ENCODE results near the gene GNPTG. TPM values are rescaled to one million over a fixed set of nuclear protein-coding genes. Genes with fewer than 3 reads are reported as not detected.

GNPTG gene
- total and polyA plus RNA-seq, 2 of the 13 experiments (the other 11 are each of a cell fraction or from before 2014, with no cell fraction given): 22.7 to 71.1 TPM

DNA sequence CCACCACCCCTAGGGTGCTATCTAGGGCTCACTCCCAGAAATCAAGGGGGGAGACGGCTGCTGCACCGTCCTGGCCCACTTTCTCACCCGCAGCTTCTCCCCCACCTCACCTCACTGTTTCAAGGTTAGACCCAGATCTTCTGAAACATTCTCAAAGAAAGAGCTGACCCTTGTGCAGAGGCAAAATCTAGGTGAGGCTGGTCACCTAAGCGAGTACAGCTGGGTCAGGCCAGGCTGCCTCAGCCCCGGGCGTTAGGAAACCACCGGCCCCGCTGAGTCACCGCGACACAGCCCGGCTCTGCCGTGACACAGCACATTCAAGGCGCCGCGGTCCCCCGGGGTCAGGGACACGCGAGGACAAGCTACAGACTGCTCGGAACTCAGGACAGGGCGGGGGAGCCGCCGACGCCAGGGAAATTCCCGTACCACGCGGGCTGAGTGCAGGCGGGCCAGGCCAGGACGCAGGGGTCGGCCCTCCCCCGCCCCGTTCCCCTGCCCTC is 27.1 kb downstream of the GNPTG start (continued):
- TF ChIP-seq, protein P1, sequence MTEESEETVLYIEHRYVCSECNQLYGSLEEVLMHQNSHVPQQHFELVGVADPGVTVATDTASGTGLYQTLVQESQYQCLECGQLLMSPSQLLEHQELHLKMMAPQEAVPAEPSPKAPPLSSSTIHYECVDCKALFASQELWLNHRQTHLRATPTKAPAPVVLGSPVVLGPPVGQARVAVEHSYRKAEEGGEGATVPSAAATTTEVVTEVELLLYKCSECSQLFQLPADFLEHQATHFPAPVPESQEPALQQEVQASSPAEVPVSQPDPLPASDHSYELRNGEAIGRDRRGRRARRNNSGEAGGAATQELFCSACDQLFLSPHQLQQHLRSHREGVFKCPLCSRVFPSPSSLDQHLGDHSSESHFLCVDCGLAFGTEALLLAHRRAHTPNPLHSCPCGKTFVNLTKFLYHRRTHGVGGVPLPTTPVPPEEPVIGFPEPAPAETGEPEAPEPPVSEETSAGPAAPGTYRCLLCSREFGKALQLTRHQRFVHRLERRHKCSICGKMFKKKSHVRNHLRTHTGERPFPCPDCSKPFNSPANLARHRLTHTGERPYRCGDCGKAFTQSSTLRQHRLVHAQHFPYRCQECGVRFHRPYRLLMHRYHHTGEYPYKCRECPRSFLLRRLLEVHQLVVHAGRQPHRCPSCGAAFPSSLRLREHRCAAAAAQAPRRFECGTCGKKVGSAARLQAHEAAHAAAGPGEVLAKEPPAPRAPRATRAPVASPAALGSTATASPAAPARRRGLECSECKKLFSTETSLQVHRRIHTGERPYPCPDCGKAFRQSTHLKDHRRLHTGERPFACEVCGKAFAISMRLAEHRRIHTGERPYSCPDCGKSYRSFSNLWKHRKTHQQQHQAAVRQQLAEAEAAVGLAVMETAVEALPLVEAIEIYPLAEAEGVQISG (CRISPR knock-in tag; IDR thresholded peaks at IDR 0.05): peak; percentile 49
- TF ChIP-seq MED13 (CRISPR knock-in tag; IDR thresholded peaks at IDR 0.05): no peak
- TF ChIP-seq SKI (IDR thresholded peaks at IDR 0.05; ENCODE audit: partially characterized antibody): peak; percentile 50
- TF ChIP-seq NCOA2 (CRISPR knock-in tag; IDR thresholded peaks at IDR 0.05): peak; percentile 21; the same call in 1 of the 2 replicates
- no peak for TF ChIP-seq KLF9 (CRISPR knock-in tag; IDR thresholded peaks at IDR 0.05; ENCODE audit: low read depth)
- no peak for TF ChIP-seq ZNF543 (CRISPR knock-in tag; IDR thresholded peaks at IDR 0.05)
- peak; percentile 68; the same call in 1 of the 2 replicates for TF ChIP-seq TGIF2 (CRISPR knock-in tag; IDR thresholded peaks at IDR 0.05)
- TF ChIP-seq FOXC1 (CRISPR knock-in tag; IDR thresholded peaks at IDR 0.05; ENCODE audit: borderline replicate concordance): peak; percentile 59; the same call in 1 of the 2 replicates
- TF ChIP-seq TBP (CRISPR knock-in tag; IDR thresholded peaks at IDR 0.05): no peak
- peak; percentile 84 to 98 for TF ChIP-seq MAFK (conservative IDR thresholded peaks at IDR 0.05 in 1 of 2, IDR thresholded peaks at IDR 0.05 in 1 of 2; ENCODE audit: low read length in 2 of 2)
- peak; percentile 74; the same call in 1 of the 2 replicates for TF ChIP-seq REPIN1 (CRISPR knock-in tag; IDR thresholded peaks at IDR 0.05; ENCODE audit: borderline replicate concordance, low read depth)
- TF ChIP-seq SP4 (CRISPR knock-in tag; IDR thresholded peaks at IDR 0.05): peak; percentile 0; the same call in 1 of the 2 replicates
- no peak for TF ChIP-seq ZNF44 (CRISPR knock-in tag; IDR thresholded peaks at IDR 0.05)
- no peak for TF ChIP-seq SIX1 (CRISPR knock-in tag; IDR thresholded peaks at IDR 0.05; ENCODE audit: borderline replicate concordance)
- TF ChIP-seq MTA3 (CRISPR knock-in tag; IDR thresholded peaks at IDR 0.05): no peak
- TF ChIP-seq MTA1 (CRISPR knock-in tag; IDR thresholded peaks at IDR 0.05; ENCODE audit: borderline replicate concordance): peak; percentile 61; the same call in 1 of the 2 replicates
- peak; percentile 76; the same call in 1 of the 2 replicates for TF ChIP-seq ZC3H4 (CRISPR knock-in tag; IDR thresholded peaks at IDR 0.05; ENCODE audit: borderline replicate concordance)
- no peak for TF ChIP-seq GABPA (IDR thresholded peaks at IDR 0.05; ENCODE audit: low read depth, low read length)
- TF ChIP-seq GABPA (CRISPR knock-in tag; IDR thresholded peaks at IDR 0.05; ENCODE audit: low read depth): no peak
- TF ChIP-seq CREB1 (IDR thresholded peaks at IDR 0.05): peak; percentile 1; the same call in 1 of the 2 replicates
- TF ChIP-seq CREB1 (CRISPR knock-in tag; IDR thresholded peaks at IDR 0.05): no peak
- no peak for TF ChIP-seq EEA1 (CRISPR knock-in tag; IDR thresholded peaks at IDR 0.05; ENCODE audit: borderline replicate concordance)
- TF ChIP-seq NFE2L2 (IDR thresholded peaks at IDR 0.05; ENCODE audit: low read length): peak; percentile 96
- peak; percentile 59 for TF ChIP-seq TEAD3 (CRISPR knock-in tag; optimal IDR thresholded peaks at IDR 0.05; ENCODE audit: borderline replicate concordance)
- no peak for TF ChIP-seq RAD51 (IDR thresholded peaks at IDR 0.05; ENCODE audit: borderline replicate concordance)
- TF ChIP-seq POLR2G (IDR thresholded peaks at IDR 0.05; ENCODE audit: low read depth, low read length): peak; percentile 32; the same call in 1 of the 2 replicates
- no peak for TF ChIP-seq REXO4 (CRISPR knock-in tag; IDR thresholded peaks at IDR 0.05; ENCODE audit: borderline replicate concordance)
- TF ChIP-seq NR2F6 (IDR thresholded peaks at IDR 0.05): peak; percentile 24; the same call in 1 of the 2 replicates
- peak; percentile 58; the same call in 1 of the 2 replicates for TF ChIP-seq NR2F6 (CRISPR knock-in tag; IDR thresholded peaks at IDR 0.05)
- 0 out of 2 replicates have a peak, but pooled peaks have one; percentile 79 for TF ChIP-seq NCOA1 (CRISPR knock-in tag; IDR thresholded peaks at IDR 0.05)
- peak; percentile 90 for TF ChIP-seq MAFF (IDR thresholded peaks at IDR 0.05; ENCODE audit: low read depth, low read length)
- TF ChIP-seq MAFG (CRISPR knock-in tag; IDR thresholded peaks at IDR 0.05): peak; percentile 99
- TF ChIP-seq ZNF12 (CRISPR knock-in tag; IDR thresholded peaks at IDR 0.05): no peak
- no peak for TF ChIP-seq U2AF2 (IDR thresholded peaks at IDR 0.05; ENCODE audit: low read depth, low read length)
